Skeletal muscle cell (primary cell): ENCODE measurements around the gene MRPL33.
A peak's percentile ranks its signal among the peaks of the same experiment; 100 is the strongest.

Experiments
- DNase-seq: peaks from one replicate; pipeline ENCODE4 v3.0.0-alpha.2; 2010; ENCODE audit warnings: low read depth
- H3K4me3 ChIP-seq: 2 replicates; pipeline ENCODE4 v1.5.1; 2011; ENCODE audit warnings: low read depth, mild to moderate bottlenecking, control low read depth, low read length, moderate library complexity

MRPL33 gene

GRCh38 chr2:27771548-27772335 is at the start of gene MRPL33:
Gene MRPL33 (plus strand): TSS chr2:27771719. CDS start chr2:27771778, 59 bp downstream.
- peak; percentile 51 for DNase-seq
- H3K4me3 ChIP-seq = peak within 1 kb of the TSS; percentile 78

- no peak for DNase-seq
- no peak overlapping the region for H3K4me3 ChIP-seq
These were observed 49.5 kb upstream of the MRPL33 start for GRCh38 chr2:27721884-27722485.

GRCh38 chr2:27723372-27724144 is 48.0 kb upstream of the MRPL33 start:
- H3K4me3 ChIP-seq = no peak overlapping the region
- DNase-seq = no peak

- no peak for DNase-seq
- H3K4me3 ChIP-seq = no peak overlapping the region
These were observed 47.3 kb upstream of the MRPL33 start for GRCh38 chr2:27724191-27724590.

- H3K4me3 ChIP-seq = no peak overlapping the region
- DNase-seq = no peak
These were observed 46.4 kb upstream of the MRPL33 start for GRCh38 chr2:27724905-27725701.

GRCh38 chr2:27727257-27727656 is 44.3 kb upstream of the MRPL33 start:
- no peak for DNase-seq
- H3K4me3 ChIP-seq = no peak overlapping the region

GRCh38 chr2:27728081-27728858 is 43.2 kb upstream of the MRPL33 start:
- DNase-seq = no peak
- H3K4me3 ChIP-seq = no peak overlapping the region

- no peak for DNase-seq
- no peak overlapping the region for H3K4me3 ChIP-seq
These were observed 42.3 kb upstream of the MRPL33 start for GRCh38 chr2:27729198-27729597.

- no peak overlapping the region for H3K4me3 ChIP-seq
- no peak for DNase-seq
These were observed 41.9 kb upstream of the MRPL33 start for GRCh38 chr2:27729614-27730013.

GRCh38 chr2:27730261-27730662 is 41.3 kb upstream of the MRPL33 start:
- no peak for DNase-seq
- H3K4me3 ChIP-seq = no peak overlapping the region

GRCh38 chr2:27730980-27731691 is 40.4 kb upstream of the MRPL33 start:
- DNase-seq = no peak
- no peak overlapping the region for H3K4me3 ChIP-seq

GRCh38 chr2:27734305-27734704 is 37.2 kb upstream of the MRPL33 start:
- H3K4me3 ChIP-seq = no peak overlapping the region
- DNase-seq = no peak

- peak overlapping the region; percentile 34 for H3K4me3 ChIP-seq
- DNase-seq = peak; percentile 38
These were observed 36.1 kb upstream of the MRPL33 start for GRCh38 chr2:27735263-27735904.

GRCh38 chr2:27736031-27736889 is 35.3 kb upstream of the MRPL33 start:
- DNase-seq = no peak
- H3K4me3 ChIP-seq = no peak overlapping the region

GRCh38 chr2:27736890-27737204 is 34.7 kb upstream of the MRPL33 start:
- H3K4me3 ChIP-seq = no peak overlapping the region
- DNase-seq = no peak

GRCh38 chr2:27737676-27738348 is 33.7 kb upstream of the MRPL33 start:
- DNase-seq = peak; percentile 90
- H3K4me3 ChIP-seq = no peak overlapping the region
